NCI-H82 treated with DMSO at 0.1 percent for 48 hours (cell line): ENCODE measurements around the gene GLIS1.

ENCODE experiments used
- DNase-seq: peaks from one replicate; lab custom pipeline; 2025; ENCODE audit not compliant: unreplicated experiment; lab: John Stamatoyannopoulos, UW

GLIS1 gene

DNA sequence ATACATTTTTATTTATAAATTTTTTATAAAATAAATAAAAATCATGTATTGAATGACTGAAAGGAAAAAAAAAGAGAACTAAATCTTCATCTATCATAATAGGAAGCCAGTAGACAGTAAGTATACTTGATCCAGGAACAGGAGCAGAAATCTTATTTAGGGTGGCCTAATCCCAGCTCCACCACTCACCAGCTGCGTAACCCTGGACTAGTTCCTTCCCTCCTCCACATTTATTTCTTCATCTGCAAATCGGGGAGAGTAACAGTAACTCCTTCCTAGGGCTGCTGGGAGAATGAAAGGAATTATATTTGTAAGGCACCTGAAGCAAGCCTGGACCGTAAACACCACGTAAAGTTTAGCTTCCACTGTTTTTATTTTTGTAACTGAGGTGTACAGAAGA lies 17.9 kb downstream of the GLIS1 start:
- peak; percentile 52 for DNase-seq

GRCh38 chr1:53719469-53719868 lies 19.5 kb downstream of the GLIS1 start:
- DNase-seq: no peak

- DNase-seq: no peak
Measured at GRCh38 chr1:53718443-53718842, 20.5 kb downstream of the GLIS1 start.

DNA sequence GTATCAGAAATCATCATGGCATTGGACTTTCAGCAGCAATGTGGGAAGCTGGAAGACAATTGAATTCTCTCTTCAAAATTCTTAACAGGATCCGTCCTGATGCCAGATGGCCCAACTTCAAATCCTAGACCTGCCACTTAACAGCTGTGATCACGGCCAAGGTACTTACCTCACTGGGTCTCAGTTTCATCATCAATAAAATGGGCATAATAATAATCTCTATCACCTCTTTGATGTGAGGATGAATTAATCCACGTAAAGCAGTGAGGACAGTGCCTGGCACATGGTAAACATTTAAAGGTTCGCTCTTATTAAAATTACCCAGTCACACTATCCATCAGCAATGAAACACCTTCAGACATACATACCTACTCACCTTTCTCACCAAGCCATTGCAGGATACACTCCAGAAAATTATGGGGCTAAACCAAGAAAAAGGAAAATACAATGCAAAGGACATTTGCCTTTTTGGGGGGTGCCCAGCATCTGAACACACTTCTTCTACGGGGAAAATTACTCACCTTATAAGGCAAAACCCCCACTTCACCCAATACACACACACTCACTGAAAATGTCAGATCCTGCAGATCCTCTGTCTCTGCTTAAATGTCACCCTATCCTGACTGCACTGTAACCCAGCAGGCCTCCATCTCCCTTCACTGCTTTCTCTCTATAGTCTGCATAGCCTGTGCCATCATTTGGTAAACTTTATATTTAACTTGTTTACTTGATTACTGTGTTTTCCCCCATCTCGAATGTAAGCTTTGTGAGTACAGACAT lies 21.7 kb downstream of the GLIS1 start:
- DNase-seq: no peak

DNA sequence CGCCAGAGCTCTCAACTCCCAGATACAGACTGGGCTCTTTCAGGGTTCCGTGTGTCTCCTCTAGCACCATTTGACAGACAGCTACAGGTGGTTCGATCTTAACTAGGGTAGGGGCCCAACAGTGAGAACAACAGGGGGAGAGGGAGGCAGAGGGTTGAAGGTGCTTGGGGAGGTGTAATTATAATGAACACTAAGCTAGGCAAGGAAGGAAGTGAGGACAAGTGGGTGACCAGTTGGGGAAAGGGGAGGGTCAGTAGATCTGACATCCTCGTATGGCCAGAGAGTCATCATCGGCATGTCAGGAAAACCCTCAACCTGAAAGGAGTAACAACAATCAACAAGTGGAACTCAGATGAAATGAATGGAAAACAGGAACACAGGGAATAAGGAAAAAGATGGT lies 22.8 kb downstream of the GLIS1 start:
- no peak for DNase-seq

DNA sequence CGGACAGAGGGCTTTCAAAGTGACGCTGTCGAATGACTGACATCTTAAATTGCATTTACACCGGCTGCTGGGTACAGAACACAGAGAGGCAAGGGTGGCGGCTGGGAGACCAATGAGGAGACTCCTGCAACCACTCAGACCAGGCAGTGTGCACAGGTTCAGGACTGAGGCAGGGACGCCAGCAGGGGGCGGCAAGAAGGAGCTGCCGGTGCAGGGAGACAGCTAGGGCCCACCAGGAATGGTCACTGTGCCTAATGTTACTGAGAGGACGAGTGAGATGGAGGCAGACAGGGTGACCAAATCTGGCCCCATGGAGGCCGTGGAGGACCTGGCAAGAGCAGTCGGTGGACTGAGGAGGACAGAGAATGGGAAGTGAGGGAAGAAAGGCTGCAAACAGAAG lies 23.5 kb downstream of the GLIS1 start:
- DNase-seq: no peak

GRCh38 chr1:53712276-53712675 lies 26.7 kb downstream of the GLIS1 start:
- no peak for DNase-seq

DNA sequence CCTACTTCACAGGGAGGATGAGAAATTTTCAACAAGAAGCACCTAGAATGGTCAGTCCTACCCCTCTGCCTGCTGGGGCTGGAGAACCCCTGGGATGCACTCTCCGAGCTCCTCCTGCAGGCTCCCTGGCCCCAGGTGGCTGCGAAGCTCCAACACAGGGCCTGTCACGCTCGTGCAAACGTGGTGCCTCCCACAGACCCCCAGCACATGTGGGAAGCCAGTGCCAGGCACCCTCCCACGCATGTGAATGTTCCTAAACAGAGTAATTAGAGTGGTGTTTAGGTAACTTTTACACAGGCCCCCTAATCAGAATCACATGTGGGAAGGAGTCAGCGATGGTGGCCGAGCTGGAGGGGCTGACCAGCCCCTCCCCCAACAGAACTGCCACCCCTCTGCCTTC lies 28.4 kb downstream of the GLIS1 start:
- no peak for DNase-seq

- DNase-seq: no peak
Measured at GRCh38 chr1:53708687-53709086, 30.3 kb downstream of the GLIS1 start.

GRCh38 chr1:53706356-53706755 lies 32.6 kb downstream of the GLIS1 start:
- DNase-seq: no peak

DNA sequence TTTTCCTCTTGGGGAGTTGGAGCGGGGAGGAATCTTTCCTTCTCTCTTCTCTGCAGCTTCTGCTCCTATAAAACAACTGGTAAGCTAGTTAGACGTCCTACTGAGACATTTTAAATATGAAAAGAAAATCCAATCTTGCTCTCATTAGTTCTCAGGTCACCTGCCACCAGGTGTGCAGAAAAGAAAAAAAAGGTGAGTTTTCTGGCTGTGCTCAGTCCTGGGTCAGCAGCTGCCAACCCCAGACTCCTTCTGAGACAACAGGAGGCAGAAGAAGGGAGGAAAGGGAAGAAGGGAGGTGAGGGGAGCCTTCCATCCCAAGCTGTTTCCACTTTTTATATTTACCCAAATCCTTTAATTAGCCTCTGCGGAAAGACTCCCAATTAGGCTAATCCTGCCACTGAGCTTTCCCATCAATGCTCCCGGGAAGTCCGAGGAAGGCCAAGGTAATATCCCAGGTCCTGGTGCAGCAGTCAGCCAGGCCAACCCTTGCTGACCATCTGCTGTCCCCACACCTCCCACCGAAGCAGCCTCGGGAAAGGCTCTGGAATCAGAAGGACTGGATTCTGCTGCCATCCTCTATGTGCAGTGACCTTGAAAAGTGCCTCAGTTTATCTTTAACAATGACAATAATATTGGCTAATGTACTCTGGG lies 33.4 kb downstream of the GLIS1 start:
- DNase-seq: peak; percentile 69

DNA sequence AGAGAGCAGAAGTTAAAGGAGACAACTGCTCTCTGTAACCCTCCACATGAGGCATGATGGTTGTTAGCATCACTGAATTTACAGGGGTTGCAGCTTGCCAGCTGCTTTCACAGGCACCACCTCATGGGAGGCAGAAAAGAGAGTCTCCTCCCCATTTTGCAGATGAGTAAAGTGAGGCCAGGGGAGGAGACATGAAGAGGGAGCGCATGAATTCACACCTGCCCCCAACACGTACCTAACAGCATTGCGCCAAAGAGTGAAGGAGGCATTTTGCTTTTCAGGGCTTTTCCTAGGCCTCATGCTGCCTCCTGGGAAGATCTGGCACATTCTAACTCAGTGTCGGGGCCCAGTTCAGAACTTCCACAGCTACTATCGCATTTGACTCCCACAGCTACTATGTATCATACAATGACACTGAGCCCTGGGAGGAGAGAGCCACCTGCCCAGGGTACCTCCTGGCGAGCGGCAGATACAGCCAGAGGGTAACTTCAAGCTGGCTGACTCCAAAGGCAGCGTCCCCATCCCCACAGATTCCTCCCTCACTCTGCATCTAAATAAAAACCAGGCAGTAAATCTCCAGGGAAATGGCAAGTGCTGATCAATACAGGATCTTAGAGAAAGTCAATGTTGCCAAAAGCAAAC lies 34.0 kb downstream of the GLIS1 start:
- no peak for DNase-seq

DNA sequence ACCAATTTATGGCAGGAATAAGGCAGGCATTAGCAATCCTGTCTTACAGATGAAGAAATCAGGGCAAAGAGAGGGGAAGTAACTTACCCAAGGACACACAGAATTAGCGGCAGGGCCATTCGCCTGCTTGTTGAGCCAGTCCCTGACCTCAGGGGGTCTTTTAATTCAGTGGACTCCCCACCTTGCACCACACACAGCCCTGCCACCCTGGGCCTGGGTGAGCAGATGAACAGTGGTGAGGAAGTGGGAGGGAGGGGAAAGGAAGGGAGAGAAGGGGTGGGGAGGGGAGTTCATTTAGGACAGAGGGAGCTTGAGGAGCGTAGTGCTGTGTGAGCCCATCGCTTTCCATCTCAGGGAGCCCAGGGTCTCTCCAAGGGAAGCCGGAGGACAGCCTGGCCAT lies 34.7 kb downstream of the GLIS1 start:
- DNase-seq: no peak

DNA sequence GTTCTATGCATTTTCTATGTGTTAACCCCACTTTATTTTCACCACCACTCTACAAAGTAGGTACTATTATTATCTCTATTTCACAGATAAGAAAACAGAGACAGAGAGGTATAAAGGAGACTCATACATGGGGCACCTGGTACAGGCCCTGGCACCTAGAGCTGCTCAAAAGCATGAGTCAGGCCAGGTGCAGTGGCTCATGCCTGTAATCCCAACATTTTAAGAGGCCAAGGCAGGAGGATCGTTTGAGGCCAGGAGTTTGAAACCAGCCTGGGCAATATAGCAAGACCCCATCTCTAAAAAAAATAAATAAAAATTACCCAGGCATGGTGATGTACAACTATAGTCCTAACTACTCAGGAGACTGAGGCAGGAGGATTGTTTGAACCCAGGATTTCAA lies 35.8 kb downstream of the GLIS1 start:
- no peak for DNase-seq

DNA sequence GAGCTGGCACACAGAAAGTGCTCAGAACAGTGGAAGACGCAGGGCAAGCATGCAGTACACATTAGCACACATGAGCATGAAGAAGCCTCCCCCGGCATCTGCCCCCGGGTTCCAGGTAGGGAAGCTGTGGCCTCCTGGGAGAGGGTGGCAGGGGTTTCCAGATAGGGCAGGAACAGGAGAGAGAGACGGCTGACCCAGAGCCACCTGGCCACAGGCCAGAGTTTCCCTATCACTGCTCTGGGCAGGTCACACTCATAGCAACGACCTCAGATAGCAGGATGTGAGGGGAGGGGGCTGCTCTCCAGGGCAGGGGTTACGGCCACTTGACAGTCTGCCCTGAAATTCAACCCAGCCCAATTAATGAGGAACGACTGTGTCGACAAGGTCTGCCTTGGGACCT lies 36.6 kb downstream of the GLIS1 start:
- DNase-seq: no peak

DNA sequence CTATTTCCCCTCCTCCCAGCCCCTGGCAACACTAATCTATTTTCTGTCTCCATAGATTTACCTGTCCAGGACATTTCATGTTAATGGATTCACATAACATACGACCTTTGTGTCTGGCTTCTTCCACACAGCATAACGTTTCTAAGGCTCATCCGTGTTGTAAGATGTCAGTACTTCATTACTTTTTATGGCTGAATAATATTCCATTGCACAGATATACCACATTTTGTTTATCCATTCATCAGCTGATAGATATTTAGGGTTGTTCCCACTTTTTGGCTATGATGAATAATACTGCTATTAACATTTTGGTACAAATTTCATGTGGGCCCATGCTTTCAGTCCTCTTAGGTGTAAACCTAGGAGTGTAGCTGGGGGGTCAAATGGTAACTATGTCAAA lies 38.2 kb downstream of the GLIS1 start:
- DNase-seq: no peak

DNA sequence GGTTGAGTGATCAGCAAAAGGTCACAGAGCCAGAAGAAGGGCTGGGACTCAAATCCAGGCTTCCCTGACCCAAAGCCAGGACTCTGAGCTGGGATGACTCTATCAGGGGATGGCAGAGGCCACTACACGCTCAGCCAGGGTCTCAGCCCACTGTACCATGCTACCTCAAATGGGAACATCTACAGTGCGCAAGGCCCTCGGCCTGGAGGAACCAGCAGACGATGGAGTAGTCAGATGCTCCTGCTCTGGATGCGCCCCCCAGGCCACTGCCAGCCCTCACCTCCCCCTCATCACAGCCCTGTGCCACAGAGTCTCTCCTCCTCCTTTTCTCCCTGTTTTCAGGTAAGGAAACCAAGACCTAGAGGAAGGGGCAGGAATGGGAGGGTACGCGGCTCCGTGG lies 39.0 kb downstream of the GLIS1 start:
- no peak for DNase-seq

GRCh38 chr1:53698384-53698980 lies 40.5 kb downstream of the GLIS1 start:
- no peak for DNase-seq

GRCh38 chr1:53697721-53698383 lies 41.1 kb downstream of the GLIS1 start:
- DNase-seq: no peak

- no peak for DNase-seq
Measured at GRCh38 chr1:53696990-53697389, 42.0 kb downstream of the GLIS1 start.

DNA sequence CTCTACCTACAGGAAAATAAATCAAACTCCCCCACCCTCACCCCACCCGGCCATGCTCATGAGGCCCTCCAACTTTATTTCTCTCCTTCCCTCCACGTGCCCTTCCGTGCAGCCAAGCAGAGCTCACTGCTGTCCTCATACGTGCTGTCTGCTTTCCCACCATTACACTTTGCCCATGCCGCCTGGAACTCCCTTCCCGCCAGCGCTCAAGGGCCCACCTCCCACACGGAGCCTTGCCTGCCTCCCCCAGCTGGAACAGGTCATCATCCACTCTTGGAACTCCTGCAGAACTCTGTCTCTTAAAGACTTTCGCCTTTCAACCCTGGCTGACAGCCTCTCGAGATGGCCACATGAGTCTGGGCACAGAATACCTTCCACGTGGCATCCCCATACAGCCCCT lies 42.4 kb downstream of the GLIS1 start:
- no peak for DNase-seq
